B cell (primary cell): ENCODE results near the gene DUOXA2. TPM values are rescaled to one million over a fixed set of nuclear protein-coding genes. Genes with fewer than 3 reads are reported as not detected.

ENCODE experiments used
- ATAC-seq: fragments of 200-7000 bp; cut with Tn5 transposase; one replicate; pipeline ENCODE4 v1.10.0; 2021; ENCODE audit warnings: low read depth, mild to moderate bottlenecking, moderate number of reproducible peaks, moderate library complexity
- CTCF ChIA-PET: fragments of 350-600 bp; sonication (Branson Sonifier 250); formaldehyde crosslinking; loops from one replicate; lab custom pipeline; 2021; ENCODE audit warnings: antibody characterized with exemption, inconsistent platforms; lab: Charles Lee
- POLR2A ChIA-PET: fragments of 350-600 bp; sonication (Branson Sonifier 250); formaldehyde crosslinking; loops from one replicate; lab custom pipeline; 2021; ENCODE audit warnings: antibody characterized with exemption; lab: Charles Lee
- DNase-seq: peaks from one replicate; pipeline ENCODE4 v3.0.0; 2013
- H2AFZ ChIP-seq: 2 replicates; pipeline ENCODE4 v1.6.1; 2012; ENCODE audit warnings: mild to moderate bottlenecking, low read depth, low read length; ENCODE audit not compliant: insufficient read depth, poor library complexity, severe bottlenecking
- H3K27ac ChIP-seq, 2 donors: 1 replicate in 1 of 2; 2 replicates in 1 of 2; pipeline ENCODE4 v1.5.1; 2012 to 2013; ENCODE audit warnings: low read length in 2 of 2, mild to moderate bottlenecking in 2 of 2, moderate library complexity in 1 of 2
- H3K27me3 ChIP-seq, 4 experiments: fragments of 200-600 bp in 1 of 4; sonication (generic) in 1 of 4; replicated peaks in 1 of 4; 1 replicate in 2 of 4; 2 replicates in 2 of 4; pipeline versions ENCODE4 v1.6.1 to v1.7.0; 2013 to 2016; ENCODE audit warnings: low read length in 3 of 4, mild to moderate bottlenecking in 2 of 4, mixed read lengths in 1 of 4, moderate library complexity in 1 of 4; ENCODE audit not compliant: insufficient read depth in 4 of 4, control insufficient read depth in 3 of 4; ENCODE audit errors: control extremely low read depth in 1 of 4
- H3K36me3 ChIP-seq, 2 experiments: replicated peaks in 1 of 2; 1 replicate in 1 of 2; 2 replicates in 1 of 2; pipeline versions ENCODE4 v1.6.1 to v1.7.1; 2013; ENCODE audit warnings: low read length in 1 of 2; ENCODE audit not compliant: insufficient read depth in 2 of 2, control insufficient read depth in 1 of 2; ENCODE audit errors: control extremely low read depth in 1 of 2, extremely low read depth in 1 of 2
- H3K4me1 ChIP-seq, 2 donors: fragments of 200-600 bp in 1 of 2; sonication (generic) in 1 of 2; 1 replicate in 1 of 2; 2 replicates in 1 of 2; pipeline versions ENCODE4 v1.5.1 to v1.6.1; 2013 to 2017; ENCODE audit warnings: low read length in 2 of 2; ENCODE audit not compliant: control insufficient read depth in 2 of 2, insufficient read depth in 2 of 2
- H3K4me2 ChIP-seq: replicated peaks from 2 replicates; pipeline ENCODE3; 2012; ENCODE audit warnings: mild to moderate bottlenecking, low read depth, low read length; ENCODE audit not compliant: poor library complexity, severe bottlenecking
- H3K4me3 ChIP-seq, 5 experiments: fragments of 200-600 bp in 1 of 5; sonication (generic) in 1 of 5; 1 replicate in 3 of 5; 2 replicates in 2 of 5; pipeline versions ENCODE4 v1.5.1 to v1.7.0; 2011 to 2016; ENCODE audit warnings: low read length in 4 of 5, mild to moderate bottlenecking in 4 of 5, low read depth in 2 of 5, control low read depth in 1 of 5, moderate library complexity in 1 of 5; ENCODE audit not compliant: insufficient read depth in 1 of 5; ENCODE audit errors: control extremely low read depth in 1 of 5, extremely low read depth in 1 of 5
- H3K79me2 ChIP-seq: fragments of 200-600 bp; sonication (generic); one replicate; pipeline ENCODE4 v1.6.0; 2016; ENCODE audit warnings: low read length; ENCODE audit not compliant: control insufficient read depth, insufficient read depth
- H3K9ac ChIP-seq: fragments of 200-600 bp; sonication (generic); 2 replicates; pipeline ENCODE4 v1.6.1; 2017; ENCODE audit warnings: mild to moderate bottlenecking, low read length, moderate library complexity
- H3K9me3 ChIP-seq, 3 donors: one replicate each; pipeline versions ENCODE4 v1.6.1 to v1.7.1; 2013; ENCODE audit warnings: low read length in 2 of 3; ENCODE audit not compliant: control insufficient read depth in 2 of 3, insufficient read depth in 1 of 3; ENCODE audit errors: control extremely low read depth in 1 of 3
- H4K20me1 ChIP-seq: 2 replicates; pipeline ENCODE4 v1.6.0; 2012; ENCODE audit warnings: mild to moderate bottlenecking, low read length; ENCODE audit not compliant: insufficient read depth, control insufficient read depth, poor library complexity, severe bottlenecking
- H3K27ac Mint-ChIP-seq: one replicate; pipeline ENCODE4 v1.8.0; 2021; ENCODE audit warnings: mixed read lengths
- H3K27me3 Mint-ChIP-seq: one replicate; pipeline ENCODE4 v1.8.0; 2021; ENCODE audit warnings: mixed read lengths
- H3K4me1 Mint-ChIP-seq: one replicate; pipeline ENCODE4 v1.8.0; 2021; ENCODE audit warnings: mixed read lengths
- H3K4me3 Mint-ChIP-seq: one replicate; pipeline ENCODE4 v1.8.0; 2021; ENCODE audit warnings: mixed read lengths
- H3K9me3 Mint-ChIP-seq: one replicate; pipeline ENCODE4 v1.8.0; 2022; ENCODE audit warnings: mixed read lengths; ENCODE audit not compliant: insufficient read depth
- CTCF ChIP-seq: fragments of 200-600 bp; IDR thresholded peaks from one replicate; pipeline ENCODE4 v1.8.0; 2022; ENCODE audit warnings: antibody characterized with exemption, mild to moderate bottlenecking
- EZH2 ChIP-seq: IDR thresholded peaks from 2 replicates; pipeline ENCODE4 v1.6.1; 2012; ENCODE audit warnings: borderline replicate concordance, low read depth, mild to moderate bottlenecking, moderate library complexity, low read length; ENCODE audit not compliant: insufficient read depth, poor library complexity, severe bottlenecking
- WGBS: methylation state at CpG from one replicate; pipeline ENCODE4 v1.1.5; 2013; ENCODE audit warnings: missing lambda C conversion rate; ENCODE audit not compliant: insufficient coverage; 5-methylcytosine and 5-hydroxymethylcytosine counted together
- intact Hi-C: fragments of 100-400 bp; cut with micrococcal nuclease; formaldehyde crosslinking; loops from one replicate; pipeline ENCODE4 v1.10.0; 2022
- polyA plus RNA-seq: library from polyadenylated mRNA; depleted of rRNA; stranded (reverse); fragments of >200 nt; gene quantifications from 2 replicates; pipeline ENCODE4 v1.2.3, GENCODE V29; 2012
- total RNA-seq, 2 donors: library from RNA; stranded (reverse); fragments of 120-200 nt in 1 of 2; gene quantifications; 1 replicate in 1 of 2; 2 replicates in 1 of 2; pipeline versions ENCODE4 v1.2.3 to v1.2.4, GENCODE V29; 2013 to 2022

Gene DUOXA2
- total and polyA plus RNA-seq, 2 donors (not counting 1 experiment from before 2014, with no cell fraction given): not detected

GRCh38 chr15:45120081-45120972, 6.2 kb downstream of the DUOXA2 start:
- ChIA-PET POLR2A (no interaction called here), CTCF (interaction anchor here (1.1 to 1.8 kb wide), 5 partner anchors 7 to 158 kb away, joined by 3 to 4 read pairs (median 3); no protein-coding TSS in a partner anchor)
- Histone ChIP-seq H2AFZ (no peak overlapping the region), H3K27ac (no peak overlapping the region), H3K4me2 (no peak overlapping the region), H3K9ac (no peak overlapping the region), H4K20me1 (no peaks in the 10 kb centered on the region), H3K79me2 (no peaks in the 10 kb centered on the region), H3K4me3 (no peak overlapping the region), H3K27me3 (peaks cover 0 to 57% (median 27%) of the 10 kb centered on the region in 4 experiments), H3K4me1 (peaks cover 21 to 24% of the 10 kb centered on the region in 2 donors), H3K36me3 (no peaks in the 10 kb centered on the region), H3K9me3 (peaks cover 0 to 13% (median 0%) of the 10 kb centered on the region in 3 donors)
- H3K4me3 Mint-ChIP-seq: no peak overlapping the region
- H3K9me3 Mint-ChIP-seq: no peaks in the 10 kb centered on the region
- peaks cover 62% of the 10 kb centered on the region for H3K27me3 Mint-ChIP-seq
- ATAC-seq: no peak
- peaks cover 20% of the 10 kb centered on the region for H3K4me1 Mint-ChIP-seq
- no peak overlapping the region for H3K27ac Mint-ChIP-seq
- intact Hi-C loops: no loop called here
- DNase-seq: no peak
- WGBS: 93% methylated on average over 10 of the region's 10 CpGs
- no peak for TF ChIP-seq EZH2
- TF ChIP-seq CTCF: no peak

DNA sequence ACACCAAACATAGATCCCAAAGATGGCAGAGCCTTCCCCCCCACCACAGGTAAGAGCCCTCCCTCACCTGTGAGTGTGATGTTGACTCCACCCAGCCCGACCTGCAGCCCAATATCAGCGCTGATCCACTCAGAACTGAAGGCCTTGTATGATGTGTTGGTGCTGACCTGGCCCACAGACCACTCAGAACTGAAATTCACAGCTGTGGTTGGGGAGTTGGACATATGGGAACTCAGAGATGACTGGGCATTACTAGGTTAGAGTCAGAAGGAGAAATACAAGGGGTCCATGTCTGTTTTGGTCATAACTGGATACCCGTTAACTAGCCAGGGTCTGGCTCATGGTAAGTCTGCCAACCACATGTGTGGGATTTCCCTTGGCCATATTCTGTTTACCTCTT, 6.9 kb downstream of the DUOXA2 start:
- POLR2A ChIA-PET: no interaction called here
- DNase-seq (no peak), ATAC-seq (no peak)
- no peak overlapping the region for H3K4me3 Mint-ChIP-seq
- WGBS: 88% methylated on average over 2 of the region's 3 CpGs
- TF ChIP-seq CTCF (no peak), EZH2 (no peak)
- H3K4me1 Mint-ChIP-seq: peaks cover 20% of the 10 kb centered on the region
- peaks cover 19 to 20% of the 10 kb centered on the region in 2 donors for H3K4me1 ChIP-seq
- no peak overlapping the region for H3K9ac ChIP-seq
- H3K4me2 ChIP-seq: no peak overlapping the region
- no peak overlapping the region for H2AFZ ChIP-seq
- CTCF ChIA-PET: interaction anchor here (1.1 to 1.8 kb wide), 7 partner anchors 8 to 336 kb away, joined by 3 to 5 read pairs (median 3); no protein-coding TSS in a partner anchor
- H3K9me3 ChIP-seq: peaks cover 0 to 10% (median 0%) of the 10 kb centered on the region in 3 donors
- H3K27me3 ChIP-seq: peaks cover 0 to 54% (median 21%) of the 10 kb centered on the region in 4 experiments
- H3K27ac Mint-ChIP-seq: no peak overlapping the region
- no peaks in the 10 kb centered on the region for H3K36me3 ChIP-seq
- H3K27ac ChIP-seq: no peak overlapping the region
- no peaks in the 10 kb centered on the region for H3K9me3 Mint-ChIP-seq
- intact Hi-C loops: no loop called here
- H4K20me1 ChIP-seq: no peaks in the 10 kb centered on the region
- H3K27me3 Mint-ChIP-seq: peaks cover 62% of the 10 kb centered on the region
- no peaks in the 10 kb centered on the region for H3K79me2 ChIP-seq
- H3K4me3 ChIP-seq: no peak overlapping the region
